ENCODE measurements around the gene UCMA. TPM values are rescaled to one million over a fixed set of nuclear protein-coding genes. Genes with fewer than 3 reads are reported as not detected.

The UCMA gene
- total RNA-seq, 1 experiment from 2014 or later, result not detected

DNA sequence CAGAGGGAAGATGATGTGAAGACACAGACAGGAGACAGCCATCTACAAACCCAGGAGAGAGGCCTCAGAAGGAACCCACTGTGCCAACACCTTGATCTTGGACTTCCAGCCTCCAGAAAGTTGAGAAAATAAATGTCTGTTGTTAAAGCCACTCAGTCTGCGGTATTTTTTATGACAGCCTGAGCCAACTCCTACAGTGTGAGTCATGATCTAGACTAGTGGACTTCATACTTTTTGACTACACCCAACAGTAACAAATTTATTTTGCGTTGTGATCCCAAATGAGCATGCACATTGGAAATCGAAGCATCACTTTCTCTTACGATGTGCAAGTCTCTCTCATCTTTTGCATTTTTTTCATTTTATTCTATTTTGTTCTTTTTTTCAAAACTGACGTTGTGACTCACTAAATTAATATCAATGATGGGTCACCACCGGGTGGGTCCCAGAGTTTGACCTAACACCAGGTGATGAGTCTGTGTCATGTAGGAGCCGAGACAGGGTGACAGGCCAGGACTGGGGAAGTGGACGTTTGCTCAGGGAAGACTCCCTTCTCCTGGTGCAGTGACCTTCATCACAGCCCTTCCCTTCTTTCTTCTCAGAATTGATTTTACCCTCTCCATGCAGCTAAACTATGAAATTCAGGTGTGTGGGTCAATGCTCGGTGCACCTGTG is 36.8 kb upstream of the UCMA start:
- TF ChIP-seq, protein P1, sequence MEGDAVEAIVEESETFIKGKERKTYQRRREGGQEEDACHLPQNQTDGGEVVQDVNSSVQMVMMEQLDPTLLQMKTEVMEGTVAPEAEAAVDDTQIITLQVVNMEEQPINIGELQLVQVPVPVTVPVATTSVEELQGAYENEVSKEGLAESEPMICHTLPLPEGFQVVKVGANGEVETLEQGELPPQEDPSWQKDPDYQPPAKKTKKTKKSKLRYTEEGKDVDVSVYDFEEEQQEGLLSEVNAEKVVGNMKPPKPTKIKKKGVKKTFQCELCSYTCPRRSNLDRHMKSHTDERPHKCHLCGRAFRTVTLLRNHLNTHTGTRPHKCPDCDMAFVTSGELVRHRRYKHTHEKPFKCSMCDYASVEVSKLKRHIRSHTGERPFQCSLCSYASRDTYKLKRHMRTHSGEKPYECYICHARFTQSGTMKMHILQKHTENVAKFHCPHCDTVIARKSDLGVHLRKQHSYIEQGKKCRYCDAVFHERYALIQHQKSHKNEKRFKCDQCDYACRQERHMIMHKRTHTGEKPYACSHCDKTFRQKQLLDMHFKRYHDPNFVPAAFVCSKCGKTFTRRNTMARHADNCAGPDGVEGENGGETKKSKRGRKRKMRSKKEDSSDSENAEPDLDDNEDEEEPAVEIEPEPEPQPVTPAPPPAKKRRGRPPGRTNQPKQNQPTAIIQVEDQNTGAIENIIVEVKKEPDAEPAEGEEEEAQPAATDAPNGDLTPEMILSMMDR (conservative IDR thresholded peaks at IDR 0.05; ENCODE audit: low read depth, low read length), result no peak
- TF ChIP-seq EZH2 (IDR thresholded peaks at IDR 0.05; ENCODE audit: low read length, unreplicated experiment) (no peak), EZH2phosphoT487 (IDR thresholded peaks at IDR 0.05; ENCODE audit: borderline replicate concordance, low read length) (no peak)
- H3K27me3 ChIP-seq (ENCODE audit: low read length), result no peaks in the 10 kb centered on the region
- no peaks in the 10 kb centered on the region for H3K9me3 ChIP-seq (ENCODE audit: low read length)
- ChIA-PET CTCF (no interaction called here), POLR2A (ENCODE audit: unreplicated experiment) (no interaction called here)
- peak overlapping the region; percentile 63 for H3K4me2 ChIP-seq (ENCODE audit: low read length)
- no peaks in the 10 kb centered on the region for H3K79me2 ChIP-seq (ENCODE audit: low read length)
- no TSS peak for BruUV-seq (replicated peaks)
- H3K4me3 ChIP-seq (ENCODE audit: low read length), result peak overlapping the region; percentile 43; the same call in 1 of the 2 replicates
- H3K36me3 ChIP-seq (ENCODE audit: low read depth, low read length), result no peaks in the 10 kb centered on the region
- no peaks in the 10 kb centered on the region for H3K9me2 ChIP-seq (replicated peaks; ENCODE audit: low read length)
- H2AFZ ChIP-seq (ENCODE audit: low read length), result no peak overlapping the region
- ATAC-seq, result peak; percentile 97
- H4K20me1 ChIP-seq (ENCODE audit: low read length), result no peaks in the 10 kb centered on the region
- H3F3A ChIP-seq (ENCODE audit: low read length, unreplicated experiment), result no peaks in the 10 kb centered on the region
- no peak overlapping the region for H3K9ac ChIP-seq (ENCODE audit: low read length)
- H3K4me1 ChIP-seq (ENCODE audit: insufficient read depth, low read length), result peaks cover 11% of the 10 kb centered on the region
- no peak overlapping the region for H3K27ac ChIP-seq (ENCODE audit: low read length)
- peak; percentile 59 for DNase-seq
- intact Hi-C loops (cut with micrococcal nuclease), result no loop called here

DNA sequence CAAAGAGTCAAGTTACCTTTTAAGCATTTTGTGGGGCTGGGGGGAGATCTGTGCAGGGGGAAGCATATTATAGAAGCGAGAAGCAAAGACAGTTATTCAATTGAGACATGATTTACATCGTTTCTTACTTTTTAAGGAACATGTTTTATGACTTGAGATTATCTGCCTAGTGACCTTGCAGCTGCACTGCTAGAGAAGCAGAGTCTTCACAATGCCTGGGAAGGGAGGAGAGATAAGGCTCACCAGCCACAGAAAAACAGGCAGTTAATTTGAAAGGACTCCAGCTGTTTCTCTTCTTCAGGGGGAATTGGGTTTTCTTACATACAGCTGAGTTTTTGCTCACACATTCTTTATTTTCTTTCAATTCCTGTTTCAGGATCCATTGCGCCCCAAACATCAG is 34.7 kb upstream of the UCMA start:
- H3K9ac ChIP-seq (ENCODE audit: low read length), result no peak overlapping the region
- DNase-seq (no peak), ATAC-seq (no peak)
- no peaks in the 10 kb centered on the region for H3K36me3 ChIP-seq (ENCODE audit: low read depth, low read length)
- no peak overlapping the region for H2AFZ ChIP-seq (ENCODE audit: low read length)
- H3K4me2 ChIP-seq (ENCODE audit: low read length), result no peak overlapping the region
- TF ChIP-seq, protein P1 (conservative IDR thresholded peaks at IDR 0.05; ENCODE audit: low read depth, low read length), result no peak
- no peak for TF ChIP-seq EZH2phosphoT487 (IDR thresholded peaks at IDR 0.05; ENCODE audit: borderline replicate concordance, low read length)
- TF ChIP-seq EZH2 (IDR thresholded peaks at IDR 0.05; ENCODE audit: low read length, unreplicated experiment), result no peak
- ChIA-PET CTCF (no interaction called here), POLR2A (ENCODE audit: unreplicated experiment) (no interaction called here)
- H3K9me2 ChIP-seq (replicated peaks; ENCODE audit: low read length), result no peaks in the 10 kb centered on the region
- H3K79me2 ChIP-seq (ENCODE audit: low read length), result no peaks in the 10 kb centered on the region
- H3F3A ChIP-seq (ENCODE audit: low read length, unreplicated experiment), result no peaks in the 10 kb centered on the region
- no TSS peak for BruUV-seq (replicated peaks)
- H3K4me3 ChIP-seq (ENCODE audit: low read length), result no peak overlapping the region
- H4K20me1 ChIP-seq (ENCODE audit: low read length), result no peaks in the 10 kb centered on the region
- H3K9me3 ChIP-seq (ENCODE audit: low read length), result no peaks in the 10 kb centered on the region
- peaks cover 11% of the 10 kb centered on the region for H3K4me1 ChIP-seq (ENCODE audit: insufficient read depth, low read length)
- intact Hi-C loops (cut with micrococcal nuclease), result no loop called here
- no peak overlapping the region for H3K27ac ChIP-seq (ENCODE audit: low read length)
- H3K27me3 ChIP-seq (ENCODE audit: low read length), result no peaks in the 10 kb centered on the region

DNA sequence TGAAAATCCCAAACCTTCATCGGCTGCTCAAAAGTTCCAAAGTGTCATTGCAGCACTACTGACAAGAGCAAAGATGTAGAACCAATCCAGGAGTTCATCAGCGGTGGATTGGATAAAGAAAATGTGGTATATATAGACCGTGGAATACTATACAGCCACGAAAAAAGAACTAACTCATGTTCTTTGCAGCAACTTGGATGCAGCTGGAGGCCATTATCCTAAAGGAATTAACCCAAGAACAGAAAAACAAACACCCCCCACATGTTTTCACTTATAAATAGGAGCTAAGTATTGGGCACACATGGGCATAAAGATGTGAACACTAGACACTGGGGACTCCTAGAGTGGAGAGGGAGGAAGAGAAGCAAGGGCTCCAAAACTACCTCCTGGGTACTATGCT is 34.1 kb upstream of the UCMA start:
- CTCF ChIA-PET, result no interaction called here
- POLR2A ChIA-PET (ENCODE audit: unreplicated experiment), result no interaction called here

More for the DNA sequence above, 34.1 kb upstream of the UCMA start:
- BruUV-seq (replicated peaks), result no TSS peak
- no peak for ATAC-seq
- H3K9me3 ChIP-seq (ENCODE audit: low read length), result no peaks in the 10 kb centered on the region
- H3K79me2 ChIP-seq (ENCODE audit: low read length), result no peaks in the 10 kb centered on the region
- no peaks in the 10 kb centered on the region for H3K36me3 ChIP-seq (ENCODE audit: low read depth, low read length)
- no peak for DNase-seq
- no peaks in the 10 kb centered on the region for H4K20me1 ChIP-seq (ENCODE audit: low read length)
- no peak for TF ChIP-seq EZH2phosphoT487 (IDR thresholded peaks at IDR 0.05; ENCODE audit: borderline replicate concordance, low read length)
- TF ChIP-seq, protein P1 (conservative IDR thresholded peaks at IDR 0.05; ENCODE audit: low read depth, low read length), result no peak
- no peak for TF ChIP-seq EZH2 (IDR thresholded peaks at IDR 0.05; ENCODE audit: low read length, unreplicated experiment)
- H3K4me3 ChIP-seq (ENCODE audit: low read length), result no peak overlapping the region
- H3K4me2 ChIP-seq (ENCODE audit: low read length), result no peak overlapping the region
- no peaks in the 10 kb centered on the region for H3K9me2 ChIP-seq (replicated peaks; ENCODE audit: low read length)
- H3K9ac ChIP-seq (ENCODE audit: low read length), result no peak overlapping the region
- intact Hi-C loops (cut with micrococcal nuclease), result no loop called here
- H3F3A ChIP-seq (ENCODE audit: low read length, unreplicated experiment), result no peaks in the 10 kb centered on the region
- no peak overlapping the region for H3K27ac ChIP-seq (ENCODE audit: low read length)
- no peaks in the 10 kb centered on the region for H3K27me3 ChIP-seq (ENCODE audit: low read length)
- no peak overlapping the region for H2AFZ ChIP-seq (ENCODE audit: low read length)
- H3K4me1 ChIP-seq (ENCODE audit: insufficient read depth, low read length), result peaks cover 11% of the 10 kb centered on the region

All from PC-3 (cell line).